Measurements from ENCODE around the gene YARS2.
"Not testable (repeated sequence)": the region's sequence is repeated elsewhere in the genome, so short reads cannot be mapped to it uniquely, and the experiment has no call there.

YARS2 gene

DNA sequence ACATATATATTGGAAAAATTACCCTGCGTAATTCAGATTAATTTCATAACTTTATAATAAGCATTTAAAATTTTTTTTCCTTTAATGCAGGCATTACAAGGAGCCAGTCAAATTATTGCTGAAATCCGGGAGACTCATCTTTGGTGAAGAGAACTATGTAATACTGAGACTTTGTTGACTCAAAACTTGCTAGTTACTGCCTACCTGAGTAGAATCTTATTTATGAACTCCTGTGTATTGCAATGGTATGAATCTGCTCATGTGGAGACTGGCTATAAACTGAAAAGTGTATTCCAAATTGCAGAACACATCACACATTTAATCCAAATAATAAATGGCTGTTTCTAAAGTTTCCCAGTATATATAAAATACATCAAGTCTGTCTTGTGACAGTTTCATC, 12.4 kb downstream of the YARS2 start:
- no peak for DNase-seq

DNA sequence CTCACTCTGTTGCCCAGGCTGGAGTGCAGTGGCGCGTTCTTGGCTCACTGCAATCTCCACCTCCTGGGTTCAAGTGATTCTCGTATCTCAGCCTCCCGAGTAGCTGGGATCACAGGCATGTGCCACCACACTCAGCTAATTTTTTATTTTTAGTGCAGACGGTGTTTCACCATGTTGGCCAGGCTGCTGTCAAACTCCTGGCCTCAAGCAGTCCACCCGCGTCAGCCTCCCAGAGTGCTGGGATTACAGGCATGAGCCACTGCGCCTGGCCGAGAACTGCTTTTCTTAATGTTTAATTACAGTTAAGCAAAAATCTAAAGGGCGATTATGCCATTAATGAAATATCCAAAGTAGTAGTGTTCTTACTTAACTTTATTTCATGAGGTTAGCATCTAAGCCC, 13.6 kb downstream of the YARS2 start:
- no peak for DNase-seq

DNA sequence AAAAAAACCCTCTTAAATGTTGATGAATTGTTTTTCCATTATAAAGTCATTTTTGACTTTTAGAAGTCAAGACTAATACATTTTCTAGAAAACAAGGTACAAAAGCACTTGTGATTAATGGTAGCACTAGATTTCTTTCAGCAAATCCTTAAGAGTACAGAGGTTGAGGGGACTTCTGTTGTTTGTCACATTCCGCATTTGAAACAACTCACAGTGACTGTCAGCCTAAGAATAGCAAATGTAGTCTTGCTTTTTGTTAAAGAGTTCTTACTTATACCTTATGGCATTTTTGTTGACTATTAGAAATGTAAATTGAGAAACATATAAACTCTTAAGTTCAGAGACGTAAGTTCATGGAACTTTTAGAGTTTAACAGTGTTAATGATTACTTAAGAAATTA, 16.4 kb downstream of the YARS2 start:
- DNase-seq: no peak

DNA sequence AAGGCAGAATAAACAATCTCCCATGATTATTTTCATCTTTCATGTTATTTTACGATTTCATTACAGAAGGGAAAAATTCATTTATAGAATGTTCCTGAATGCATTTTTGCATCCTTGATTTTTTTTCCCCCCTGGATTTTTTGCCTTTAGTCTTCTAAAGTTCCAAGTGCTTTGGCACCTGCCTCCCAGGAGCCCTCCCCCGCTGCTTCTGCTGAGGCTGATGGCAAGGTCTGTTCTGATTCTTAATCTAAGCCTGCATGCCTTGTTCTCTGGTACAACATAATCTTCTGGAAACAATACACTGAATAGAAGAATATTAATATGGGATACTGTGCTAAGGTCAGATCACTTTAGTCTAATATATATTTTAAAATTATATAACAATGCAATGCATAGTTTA, 18.0 kb downstream of the YARS2 start:
- DNase-seq: no peak

DNA sequence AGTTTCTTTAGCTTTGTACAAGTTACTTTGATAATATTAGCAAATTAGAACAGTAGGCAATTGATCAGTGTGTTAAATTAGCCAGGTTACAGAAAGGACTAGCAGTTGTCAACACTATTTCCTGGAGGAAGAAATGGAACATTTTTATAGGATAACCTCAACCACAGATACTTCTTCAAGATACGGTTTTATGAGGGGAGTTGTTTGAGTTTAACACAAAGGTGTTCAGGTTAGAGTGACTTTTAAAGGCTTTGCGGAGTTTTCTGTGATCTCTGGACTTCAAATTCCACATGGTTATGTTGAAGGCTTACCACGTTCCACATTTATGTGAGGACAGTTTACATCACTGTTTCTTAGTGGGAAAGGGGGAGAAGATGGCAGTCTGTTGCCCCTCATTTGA, 19.3 kb downstream of the YARS2 start:
- DNase-seq: no peak

DNA sequence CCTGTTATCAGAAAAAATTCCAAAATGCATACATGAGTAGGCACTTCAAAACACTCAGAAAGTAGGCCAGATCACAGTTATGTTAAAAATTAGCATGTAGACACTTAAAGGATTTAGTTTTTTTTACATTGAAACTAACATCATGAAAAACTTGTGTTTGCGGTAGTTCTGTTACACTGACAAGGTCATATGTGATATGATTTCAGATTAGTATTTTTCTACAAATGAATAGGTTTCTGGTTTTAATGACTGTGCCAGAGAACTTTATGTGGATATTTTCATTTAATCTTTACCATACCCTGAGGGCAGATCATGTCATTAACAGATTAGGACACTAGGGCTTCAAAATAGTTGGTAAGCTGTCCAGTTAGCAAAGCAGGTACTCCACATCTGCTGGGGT, 20.7 kb downstream of the YARS2 start:
- no peak for DNase-seq

DNA sequence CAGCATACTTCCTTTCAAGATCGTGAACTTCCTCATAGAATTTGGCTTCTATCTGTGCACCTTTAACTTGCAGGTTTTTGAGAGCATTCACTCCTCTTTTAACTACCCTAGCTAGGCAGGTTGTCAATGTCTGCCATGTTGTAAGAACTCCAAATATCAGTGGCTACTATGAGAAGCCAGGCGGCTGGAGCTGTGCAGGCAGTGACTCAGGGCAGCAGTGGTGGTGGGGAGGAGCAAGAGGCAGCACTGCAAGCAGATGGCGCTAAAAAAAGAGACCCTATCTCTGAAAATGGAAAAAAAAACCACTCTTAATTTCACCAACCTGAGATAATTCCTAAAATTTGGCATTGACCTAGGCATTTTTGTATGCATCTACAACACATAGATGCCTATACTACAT, 28.5 kb downstream of the YARS2 start:
- DNase-seq: no peak

DNA sequence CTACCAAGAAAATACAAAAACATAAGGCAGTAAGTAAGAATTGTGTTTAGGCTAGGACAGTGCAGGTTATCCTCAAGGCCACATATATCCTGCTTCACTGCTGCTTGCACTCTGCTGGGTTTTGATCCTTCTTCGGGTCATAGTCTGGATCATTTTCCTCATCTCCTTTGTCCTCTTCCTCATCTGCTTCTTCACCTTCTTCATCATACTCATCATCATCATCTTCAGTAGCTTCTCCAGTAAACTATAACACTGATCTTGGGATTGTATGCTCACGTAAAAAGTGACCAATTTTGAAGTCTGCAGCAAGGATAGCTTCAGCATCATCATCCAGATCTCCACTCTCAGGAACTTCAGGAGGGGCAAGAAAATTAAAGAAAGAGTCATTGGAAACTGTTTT, 29.4 kb downstream of the YARS2 start:
- DNase-seq: no peak

DNA sequence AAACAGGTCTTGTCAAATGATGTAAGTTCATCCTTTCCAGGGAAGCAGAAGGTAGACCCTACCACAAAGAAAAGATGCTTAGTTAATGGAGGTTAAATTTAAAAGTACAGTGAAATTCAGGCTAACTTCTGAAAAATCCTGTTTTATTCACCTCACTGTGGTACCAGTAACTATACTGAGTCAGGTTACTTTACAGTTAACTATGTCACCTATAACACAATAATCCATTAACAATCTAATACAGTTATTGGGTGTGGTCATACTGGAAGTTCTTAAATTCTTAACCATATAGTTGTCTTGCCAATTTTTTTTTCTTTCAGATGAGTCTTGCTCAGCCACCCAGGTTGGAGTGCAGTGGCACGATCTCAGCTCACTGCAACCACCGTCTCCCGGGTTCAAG, 30.4 kb downstream of the YARS2 start:
- not testable (repeated sequence) for DNase-seq

DNA sequence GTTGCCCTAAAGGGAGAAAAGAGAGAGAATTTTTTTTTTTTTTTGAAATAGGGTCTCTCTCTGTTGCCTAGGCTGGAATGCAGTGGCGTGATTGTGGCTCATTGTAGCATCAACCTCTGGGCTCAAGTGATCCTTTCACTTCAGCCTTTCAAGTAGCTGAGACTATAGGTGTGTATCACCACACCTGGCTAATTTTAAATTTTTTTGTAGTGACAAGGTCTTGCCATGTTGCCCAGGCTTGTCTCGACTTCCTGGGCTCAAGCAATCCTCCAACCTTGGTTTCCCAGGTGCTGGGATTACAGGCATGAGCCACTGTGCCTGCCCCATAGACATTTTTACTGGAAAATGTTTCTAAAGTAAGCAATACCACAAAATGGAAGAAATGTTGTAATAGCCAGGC, 36.8 kb downstream of the YARS2 start:
- no peak for DNase-seq

DNA sequence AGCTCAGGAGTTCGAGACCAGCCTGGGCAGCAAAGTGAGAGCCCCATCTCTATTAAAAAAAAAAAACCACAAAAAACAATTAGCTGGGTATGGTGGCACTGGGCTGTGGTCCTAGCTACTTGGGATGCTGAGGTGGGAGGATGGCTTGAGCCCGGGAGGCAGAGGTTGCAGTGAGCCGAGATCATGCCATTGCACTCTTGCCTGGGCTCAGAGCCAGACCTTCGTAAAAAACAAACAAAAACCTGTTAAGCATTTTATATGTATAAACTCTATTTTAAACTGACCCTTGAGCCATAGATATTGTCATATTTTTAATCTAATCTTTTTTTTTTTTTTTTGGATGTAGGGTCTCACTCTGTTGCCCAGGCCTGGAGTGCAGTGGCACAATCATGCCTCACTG, 40.9 kb downstream of the YARS2 start:
- no peak for DNase-seq

DNA sequence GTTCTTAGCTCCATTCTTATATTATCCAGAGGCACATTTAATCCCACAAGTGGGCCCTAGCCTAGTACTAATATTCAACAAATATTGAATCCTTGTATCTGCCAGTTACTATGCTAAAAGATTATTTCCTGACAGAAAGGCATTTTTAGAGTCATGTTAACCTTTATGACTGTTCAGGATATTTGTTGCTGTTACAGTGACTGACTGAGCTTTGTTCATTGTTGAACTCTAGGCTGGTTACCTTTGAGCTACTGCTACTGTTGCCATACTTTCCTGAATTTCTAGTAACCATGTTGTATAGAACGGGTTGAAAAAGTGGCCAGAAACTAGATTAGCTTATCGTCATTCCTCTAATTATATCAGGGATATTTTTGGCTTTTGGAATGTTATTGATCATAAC, 46.8 kb downstream of the YARS2 start:
- no peak for DNase-seq

DNA sequence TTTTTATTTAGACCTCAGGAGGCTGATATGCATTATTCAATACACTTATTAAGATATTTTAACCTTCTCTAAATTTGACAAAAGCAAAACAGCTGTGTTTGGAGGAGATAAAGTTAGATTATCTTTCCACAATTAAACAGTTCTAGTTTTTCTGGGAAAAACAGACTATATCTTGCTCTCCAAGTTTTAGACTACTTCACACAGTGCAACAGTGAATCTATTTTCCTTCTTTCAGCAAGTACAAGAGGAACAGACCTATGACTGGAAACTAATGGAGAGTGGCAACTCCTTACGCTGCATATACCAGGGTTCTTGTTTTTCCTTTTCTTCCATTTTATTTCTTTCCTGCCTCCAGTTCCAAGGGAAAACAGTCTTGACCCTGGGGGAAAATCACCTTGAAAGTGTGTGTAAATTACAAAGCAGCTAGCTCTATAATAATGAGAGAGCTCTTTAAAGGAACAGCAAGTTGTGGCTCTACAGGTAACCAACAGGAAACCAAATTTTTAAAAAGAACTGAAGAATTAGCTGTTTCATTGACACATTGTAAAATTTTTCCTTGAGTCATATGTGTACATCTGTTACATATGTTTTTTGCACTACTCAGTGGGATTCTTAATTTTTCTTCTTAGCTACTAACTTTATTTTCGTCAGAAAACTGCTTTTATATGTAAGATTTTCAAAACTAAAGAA, 49.2 kb downstream of the YARS2 start:
- no peak for DNase-seq

DNA sequence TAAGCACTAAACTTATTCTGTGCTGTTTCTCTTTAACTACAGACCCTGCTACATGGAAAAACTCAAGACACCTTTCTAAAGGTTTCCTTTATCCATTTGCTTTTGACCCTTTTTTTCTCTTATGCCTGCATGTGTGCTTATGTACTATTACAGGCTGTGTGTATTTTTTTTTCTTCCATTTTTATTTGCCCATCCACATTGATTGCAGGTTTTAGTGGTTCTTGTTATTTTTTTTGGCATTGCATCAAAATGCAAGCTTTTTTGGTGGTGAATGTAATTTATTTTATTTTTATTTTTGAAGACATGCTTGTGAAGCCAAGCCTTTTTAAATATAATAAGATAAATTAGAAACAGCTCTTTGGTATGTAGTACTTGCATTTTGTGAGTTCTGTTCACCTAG, 49.9 kb downstream of the YARS2 start:
- no peak for DNase-seq

DNA sequence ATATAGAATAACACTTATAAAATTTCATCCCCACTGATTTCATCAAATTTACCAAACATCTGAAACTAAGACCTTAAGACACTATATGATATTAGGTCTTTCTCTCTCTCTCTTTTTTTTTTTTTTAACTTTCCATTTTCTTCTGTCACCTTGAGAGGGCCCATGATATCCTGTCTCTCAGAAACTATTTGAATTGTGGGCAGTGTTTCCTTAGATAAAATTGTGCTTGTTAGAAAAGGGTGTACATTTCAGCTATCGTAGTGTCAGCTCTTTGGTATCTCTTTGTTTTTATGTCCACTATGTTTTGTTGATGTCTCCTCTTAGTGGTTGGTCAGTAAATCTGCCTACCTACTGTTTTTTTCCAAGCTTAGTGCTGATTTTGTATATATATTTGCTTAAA, 52.8 kb downstream of the YARS2 start:
- DNase-seq: no peak

DNA sequence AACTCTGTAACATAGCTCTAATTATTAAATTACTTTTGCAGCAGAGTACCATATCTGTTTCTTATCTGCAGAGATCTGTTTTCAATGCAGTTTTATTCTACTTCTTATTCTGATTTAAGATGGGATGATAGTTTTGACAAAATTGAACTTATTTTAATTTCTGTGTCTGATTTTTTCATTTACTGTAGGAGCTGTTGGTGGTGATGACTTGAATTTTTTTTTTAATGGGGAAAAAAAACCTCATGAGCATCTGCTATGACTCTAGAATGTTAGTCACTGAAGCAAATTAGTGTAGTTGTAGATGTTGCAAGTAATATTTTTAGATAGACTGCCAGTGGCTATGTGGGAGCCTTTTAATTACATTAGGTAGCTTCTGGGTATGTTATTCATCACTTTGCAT, 53.2 kb downstream of the YARS2 start:
- no peak for DNase-seq

DNA sequence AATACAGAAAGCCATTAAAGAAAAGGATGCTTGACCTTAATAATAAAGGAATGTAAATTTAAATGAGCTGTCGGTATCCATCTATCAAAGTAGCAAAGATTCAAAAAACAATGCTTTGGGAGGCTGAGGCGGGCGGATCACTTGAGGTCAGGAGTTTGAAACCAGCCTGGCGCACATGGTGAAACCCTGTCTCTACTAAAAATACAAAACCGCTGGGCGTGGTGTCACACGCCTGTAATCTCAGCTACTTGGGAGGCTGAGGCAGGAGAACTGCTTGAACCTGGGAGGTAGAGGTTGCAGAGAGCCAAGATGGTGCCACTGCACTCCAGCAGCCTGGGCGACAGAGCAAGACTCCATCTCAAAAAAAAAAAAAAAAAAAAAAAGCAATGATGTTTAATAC, 56.3 kb downstream of the YARS2 start:
- not testable (repeated sequence) for DNase-seq

DNA sequence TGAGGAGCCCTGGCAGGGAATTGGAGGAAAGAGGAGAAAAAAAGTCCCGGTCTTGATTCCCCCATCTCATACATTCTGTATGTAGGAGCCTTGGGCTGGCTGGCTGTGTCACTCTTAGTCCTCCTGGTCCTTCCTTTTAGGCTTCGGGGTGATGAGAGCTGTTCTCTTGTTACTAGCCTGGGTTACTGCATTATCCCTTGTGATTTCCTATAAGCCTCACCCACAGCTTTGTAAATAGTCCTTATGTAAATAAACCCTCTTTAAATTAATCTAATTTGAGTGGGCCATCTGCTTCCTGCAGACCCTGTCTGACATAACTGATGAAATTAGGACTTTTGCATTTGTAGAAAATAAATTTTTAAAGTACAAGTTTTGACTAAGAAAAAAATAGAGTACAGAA, 57.4 kb downstream of the YARS2 start:
- DNase-seq: peak; percentile 18

DNA sequence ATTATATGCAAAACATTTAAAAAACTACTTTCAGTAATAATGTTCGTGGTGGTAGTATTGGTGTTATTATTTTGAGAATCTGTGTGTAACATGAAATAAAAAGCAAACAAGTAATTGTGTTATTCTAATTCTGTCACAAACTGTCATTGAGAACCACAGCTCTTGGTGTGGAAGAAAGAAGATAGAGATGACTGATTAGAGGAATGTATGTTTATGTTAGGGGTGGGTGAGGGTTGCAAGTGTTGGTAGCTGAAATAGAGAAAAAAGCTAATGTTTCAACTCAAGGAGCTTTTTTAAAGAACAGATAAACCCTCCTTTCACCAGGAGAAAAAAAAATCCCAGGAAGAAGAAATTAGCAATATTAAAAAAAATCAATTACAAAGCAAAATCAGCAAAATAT, 58.3 kb downstream of the YARS2 start:
- DNase-seq: no peak

All from NCI-H774 (cell line).